CD14-positive monocyte (primary cell): ENCODE measurements around the gene ZNF511. TPM values are rescaled to one million over a fixed set of nuclear protein-coding genes. Genes with fewer than 3 reads are reported as not detected.

Experiments
- DNase-seq, 3 donors: peaks; one replicate each; pipeline ENCODE4 v3.0.0-alpha.2; 2011 to 2022
- H2AFZ ChIP-seq: 2 replicates; pipeline ENCODE4 v1.6.0; 2012; ENCODE audit warnings: mild to moderate bottlenecking, low read depth, low read length, inconsistent platforms; ENCODE audit not compliant: insufficient read depth, poor library complexity, severe bottlenecking
- H3K27ac ChIP-seq, 2 donors: 1 replicate in 1 of 2; 2 replicates in 1 of 2; pipeline ENCODE4 v1.5.1; 2012 to 2013; ENCODE audit warnings: low read length in 2 of 2, control low read depth in 1 of 2, inconsistent platforms in 1 of 2, low read depth in 1 of 2, mild to moderate bottlenecking in 1 of 2
- H3K27me3 ChIP-seq, 2 donors: one replicate each; pipeline versions ENCODE4 v1.6.0 to v1.6.1; 2011 to 2013; ENCODE audit warnings: low read length in 2 of 2; ENCODE audit not compliant: control insufficient read depth in 2 of 2, insufficient read depth in 2 of 2
- H3K36me3 ChIP-seq, 2 donors: replicated peaks in 1 of 2; 1 replicate in 1 of 2; 2 replicates in 1 of 2; pipeline versions ENCODE4 v1.5.1 to v1.6.1; 2012 to 2013; ENCODE audit warnings: low read length in 2 of 2, control low read depth in 1 of 2, inconsistent platforms in 1 of 2, mild to moderate bottlenecking in 1 of 2; ENCODE audit not compliant: insufficient read depth in 2 of 2, control insufficient read depth in 1 of 2
- H3K4me1 ChIP-seq, 2 donors: 1 replicate in 1 of 2; 2 replicates in 1 of 2; pipeline versions ENCODE4 v1.5.1 to v1.6.1; 2012 to 2013; ENCODE audit warnings: low read length in 2 of 2, control low read depth in 1 of 2, inconsistent platforms in 1 of 2, mild to moderate bottlenecking in 1 of 2, moderate library complexity in 1 of 2; ENCODE audit not compliant: insufficient read depth in 2 of 2, control insufficient read depth in 1 of 2
- H3K4me2 ChIP-seq: replicated peaks from 2 replicates; pipeline ENCODE3; 2012; ENCODE audit warnings: low read length, moderate library complexity, mild to moderate bottlenecking; ENCODE audit not compliant: poor library complexity, severe bottlenecking; ENCODE audit errors: extremely low read depth
- H3K4me3 ChIP-seq, 3 experiments: fragments of 200-600 bp in 1 of 3; sonication (generic) in 1 of 3; replicated peaks in 1 of 3; 1 replicate in 2 of 3; 2 replicates in 1 of 3; pipeline ENCODE4 v1.5.1; 2011 to 2013; ENCODE audit warnings: low read length in 3 of 3, mild to moderate bottlenecking in 3 of 3, control low read depth in 2 of 3, low read depth in 2 of 3, inconsistent platforms in 1 of 3, moderate library complexity in 1 of 3
- H3K79me2 ChIP-seq: 2 replicates; pipeline ENCODE4 v1.6.0; 2012; ENCODE audit warnings: mild to moderate bottlenecking, control low read depth, inconsistent platforms, low read length, moderate library complexity; ENCODE audit not compliant: insufficient read depth
- H3K9ac ChIP-seq: 2 replicates; pipeline ENCODE4 v1.6.0; 2017; ENCODE audit warnings: low read length, mild to moderate bottlenecking; ENCODE audit not compliant: insufficient read depth, poor library complexity, severe bottlenecking
- H3K9me3 ChIP-seq, 2 donors: replicated peaks in 1 of 2; 1 replicate in 1 of 2; 2 replicates in 1 of 2; pipeline versions ENCODE4 v1.5.1 to v1.6.1; 2012 to 2013; ENCODE audit warnings: low read length in 2 of 2, control low read depth in 1 of 2; ENCODE audit not compliant: control insufficient read depth in 1 of 2, insufficient read depth in 1 of 2
- H4K20me1 ChIP-seq: 2 replicates; pipeline ENCODE4 v1.6.0; 2012; ENCODE audit warnings: mild to moderate bottlenecking, low read length, control low read depth, moderate library complexity; ENCODE audit not compliant: insufficient read depth
- H3K27ac Mint-ChIP-seq, 7 donors: one replicate each; pipeline ENCODE4 v1.8.0; 2020; ENCODE audit warnings: mild to moderate bottlenecking in 7 of 7, mixed read lengths in 7 of 7, moderate library complexity in 6 of 7, inconsistent platforms in 2 of 7
- H3K27me3 Mint-ChIP-seq, 3 donors: one replicate each; pipeline ENCODE4 v1.8.0; 2021 to 2022; ENCODE audit warnings: low read depth in 3 of 3, mild to moderate bottlenecking in 3 of 3, mixed read lengths in 3 of 3, moderate library complexity in 3 of 3, inconsistent platforms in 1 of 3
- H3K36me3 Mint-ChIP-seq, 2 donors: one replicate each; pipeline ENCODE4 v1.8.0; 2020; ENCODE audit warnings: mixed read lengths in 2 of 2, inconsistent platforms in 1 of 2, mild to moderate bottlenecking in 1 of 2
- H3K4me1 Mint-ChIP-seq: one replicate; pipeline ENCODE4 v1.8.0; 2020; ENCODE audit warnings: mild to moderate bottlenecking, mixed read lengths
- H3K4me3 Mint-ChIP-seq, 2 donors: one replicate each; pipeline ENCODE4 v1.8.0; 2020; ENCODE audit warnings: mild to moderate bottlenecking in 2 of 2, mixed read lengths in 2 of 2, moderate library complexity in 1 of 2
- H3K9me3 Mint-ChIP-seq, 7 donors: one replicate each; pipeline ENCODE4 v1.8.0; 2020 to 2022; ENCODE audit warnings: mixed read lengths in 7 of 7, mild to moderate bottlenecking in 6 of 7, moderate library complexity in 6 of 7, inconsistent platforms in 2 of 7
- CTCF ChIP-seq: fragments of 200-600 bp; IDR thresholded peaks from one replicate; pipeline ENCODE4 v1.8.0; 2022; ENCODE audit warnings: antibody characterized with exemption, mild to moderate bottlenecking
- WGBS: methylation state at CpG from one replicate; pipeline ENCODE4 v1.1.5; 2013; ENCODE audit warnings: missing lambda C conversion rate; ENCODE audit not compliant: insufficient coverage; 5-methylcytosine and 5-hydroxymethylcytosine counted together
- intact Hi-C, 2 donors: fragments of 100-400 bp; cut with micrococcal nuclease; formaldehyde crosslinking; loops; one replicate each; pipeline versions ENCODE4 v1.15.0 to v1.15.1; 2023
- polyA plus RNA-seq, 3 donors: library from polyadenylated mRNA; depleted of rRNA in 1 of 3; unstranded in 2 of 3; stranded (reverse) in 1 of 3; fragments of 300-500 nt in 2 of 3; fragments of >200 nt in 1 of 3; fragmentation: Illumina TruSeq in 2 of 3; gene quantifications; 1 replicate in 2 of 3; 2 replicates in 1 of 3; pipeline ENCODE4 v1.2.3, GENCODE V29; 2012 to 2021

The ZNF511 gene
- polyA plus RNA-seq, 3 donors = 30.3 to 118 (median 84.7) TPM

- Histone ChIP-seq H2AFZ (peak overlapping the region; percentile 51), H3K4me1 (peaks cover 4 to 15% of the 10 kb centered on the region in 2 donors), H3K27me3 (peaks cover 27 to 82% of the 10 kb centered on the region in 2 donors), H3K4me2 (peak overlapping the region; percentile 54), H3K9me3 (peaks cover 2 to 25% of the 10 kb centered on the region in 2 donors), H3K9ac (no peak overlapping the region), H3K36me3 (no peaks in the 10 kb centered on the region), H3K27ac (no peak overlapping the region), H4K20me1 (no peaks in the 10 kb centered on the region), H3K79me2 (no peaks in the 10 kb centered on the region), H3K4me3 (no peak overlapping the region)
- intact Hi-C loops = loop anchor here (5.0 to 10.0 kb wide), 4 partner anchors 185 to 365 kb away; partner anchors contain the start of gene CYP2E1 (in 1 of the 2)
- peak; percentile 69 to 79 (median 75) for DNase-seq
- no peaks in the 10 kb centered on the region for H3K36me3 Mint-ChIP-seq
- H3K4me3 Mint-ChIP-seq = peak overlapping the region in 1 of 2 donors; percentile 78
- peaks cover 0 to 30% (median 6%) of the 10 kb centered on the region in 7 donors for H3K9me3 Mint-ChIP-seq
- 13% methylated on average over 35 of the region's 37 CpGs for WGBS
- peak overlapping the region in 1 of 7 donors; percentile 41 for H3K27ac Mint-ChIP-seq
- peak; percentile 97 for TF ChIP-seq CTCF
- H3K4me1 Mint-ChIP-seq = peaks cover 5% of the 10 kb centered on the region
- peaks cover 80 to 89% (median 87%) of the 10 kb centered on the region in 3 donors for H3K27me3 Mint-ChIP-seq
Observed at GRCh38 chr10:133329491-133330202, 20.9 kb downstream of the ZNF511 start.

GRCh38 chr10:133332936-133333699 lies 24.4 kb downstream of the ZNF511 start:
- Histone ChIP-seq H3K27me3 (peaks cover 16 to 82% of the 10 kb centered on the region in 2 donors), H3K4me2 (no peak overlapping the region)

More at GRCh38 chr10:133332936-133333699, 24.4 kb downstream of the ZNF511 start:
- peaks cover 5 to 33% of the 10 kb centered on the region in 2 donors for H3K9me3 ChIP-seq
- Mint-ChIP-seq H3K9me3 (peaks cover 0 to 18% (median 7%) of the 10 kb centered on the region in 7 donors), H3K27me3 (peaks cover 55 to 68% (median 60%) of the 10 kb centered on the region in 3 donors), H3K4me3 (peak overlapping the region in 1 of 2 donors; percentile 54), H3K27ac (no peak overlapping the region), H3K4me1 (peaks cover 7% of the 10 kb centered on the region), H3K36me3 (no peaks in the 10 kb centered on the region)
- intact Hi-C loops = no loop called here
- no peaks in the 10 kb centered on the region for H3K79me2 ChIP-seq
- no peak overlapping the region for H3K9ac ChIP-seq
- no peaks in the 10 kb centered on the region for H4K20me1 ChIP-seq
- H2AFZ ChIP-seq = no peak overlapping the region
- 89% methylated on average over 20 of the region's 30 CpGs for WGBS
- peaks cover 10 to 16% of the 10 kb centered on the region in 2 donors for H3K4me1 ChIP-seq
- H3K36me3 ChIP-seq = no peaks in the 10 kb centered on the region
- no peak overlapping the region for H3K27ac ChIP-seq
- DNase-seq = no peak
- TF ChIP-seq CTCF = no peak
- H3K4me3 ChIP-seq = no peak overlapping the region
